B cell (primary cell): ENCODE measurements around the gene PNKD. TPM values are rescaled to one million over a fixed set of nuclear protein-coding genes. Genes with fewer than 3 reads are reported as not detected.

Experiments
- ATAC-seq: fragments of 200-7000 bp; cut with Tn5 transposase; one replicate; pipeline ENCODE4 v1.10.0; 2021; ENCODE audit warnings: low read depth, mild to moderate bottlenecking, moderate number of reproducible peaks, moderate library complexity
- CTCF ChIA-PET: fragments of 350-600 bp; sonication (Branson Sonifier 250); formaldehyde crosslinking; loops from one replicate; lab custom pipeline; 2021; ENCODE audit warnings: antibody characterized with exemption, inconsistent platforms; lab: Charles Lee
- POLR2A ChIA-PET: fragments of 350-600 bp; sonication (Branson Sonifier 250); formaldehyde crosslinking; loops from one replicate; lab custom pipeline; 2021; ENCODE audit warnings: antibody characterized with exemption; lab: Charles Lee
- DNase-seq: peaks from one replicate; pipeline ENCODE4 v3.0.0; 2013
- H2AFZ ChIP-seq: 2 replicates; pipeline ENCODE4 v1.6.1; 2012; ENCODE audit warnings: mild to moderate bottlenecking, low read depth, low read length; ENCODE audit not compliant: insufficient read depth, poor library complexity, severe bottlenecking
- H3K27ac ChIP-seq, 2 donors: 1 replicate in 1 of 2; 2 replicates in 1 of 2; pipeline ENCODE4 v1.5.1; 2012 to 2013; ENCODE audit warnings: low read length in 2 of 2, mild to moderate bottlenecking in 2 of 2, moderate library complexity in 1 of 2
- H3K27me3 ChIP-seq, 4 experiments: fragments of 200-600 bp in 1 of 4; sonication (generic) in 1 of 4; replicated peaks in 1 of 4; 1 replicate in 2 of 4; 2 replicates in 2 of 4; pipeline versions ENCODE4 v1.6.1 to v1.7.0; 2013 to 2016; ENCODE audit warnings: low read length in 3 of 4, mild to moderate bottlenecking in 2 of 4, mixed read lengths in 1 of 4, moderate library complexity in 1 of 4; ENCODE audit not compliant: insufficient read depth in 4 of 4, control insufficient read depth in 3 of 4; ENCODE audit errors: control extremely low read depth in 1 of 4
- H3K36me3 ChIP-seq, 2 experiments: replicated peaks in 1 of 2; 1 replicate in 1 of 2; 2 replicates in 1 of 2; pipeline versions ENCODE4 v1.6.1 to v1.7.1; 2013; ENCODE audit warnings: low read length in 1 of 2; ENCODE audit not compliant: insufficient read depth in 2 of 2, control insufficient read depth in 1 of 2; ENCODE audit errors: control extremely low read depth in 1 of 2, extremely low read depth in 1 of 2
- H3K4me1 ChIP-seq, 2 donors: fragments of 200-600 bp in 1 of 2; sonication (generic) in 1 of 2; 1 replicate in 1 of 2; 2 replicates in 1 of 2; pipeline versions ENCODE4 v1.5.1 to v1.6.1; 2013 to 2017; ENCODE audit warnings: low read length in 2 of 2; ENCODE audit not compliant: control insufficient read depth in 2 of 2, insufficient read depth in 2 of 2
- H3K4me2 ChIP-seq: replicated peaks from 2 replicates; pipeline ENCODE3; 2012; ENCODE audit warnings: mild to moderate bottlenecking, low read depth, low read length; ENCODE audit not compliant: poor library complexity, severe bottlenecking
- H3K4me3 ChIP-seq, 5 experiments: fragments of 200-600 bp in 1 of 5; sonication (generic) in 1 of 5; 1 replicate in 3 of 5; 2 replicates in 2 of 5; pipeline versions ENCODE4 v1.5.1 to v1.7.0; 2011 to 2016; ENCODE audit warnings: low read length in 4 of 5, mild to moderate bottlenecking in 4 of 5, low read depth in 2 of 5, control low read depth in 1 of 5, moderate library complexity in 1 of 5; ENCODE audit not compliant: insufficient read depth in 1 of 5; ENCODE audit errors: control extremely low read depth in 1 of 5, extremely low read depth in 1 of 5
- H3K79me2 ChIP-seq: fragments of 200-600 bp; sonication (generic); one replicate; pipeline ENCODE4 v1.6.0; 2016; ENCODE audit warnings: low read length; ENCODE audit not compliant: control insufficient read depth, insufficient read depth
- H3K9ac ChIP-seq: fragments of 200-600 bp; sonication (generic); 2 replicates; pipeline ENCODE4 v1.6.1; 2017; ENCODE audit warnings: mild to moderate bottlenecking, low read length, moderate library complexity
- H3K9me3 ChIP-seq, 3 donors: one replicate each; pipeline versions ENCODE4 v1.6.1 to v1.7.1; 2013; ENCODE audit warnings: low read length in 2 of 3; ENCODE audit not compliant: control insufficient read depth in 2 of 3, insufficient read depth in 1 of 3; ENCODE audit errors: control extremely low read depth in 1 of 3
- H4K20me1 ChIP-seq: 2 replicates; pipeline ENCODE4 v1.6.0; 2012; ENCODE audit warnings: mild to moderate bottlenecking, low read length; ENCODE audit not compliant: insufficient read depth, control insufficient read depth, poor library complexity, severe bottlenecking
- H3K27ac Mint-ChIP-seq: one replicate; pipeline ENCODE4 v1.8.0; 2021; ENCODE audit warnings: mixed read lengths
- H3K27me3 Mint-ChIP-seq: one replicate; pipeline ENCODE4 v1.8.0; 2021; ENCODE audit warnings: mixed read lengths
- H3K4me1 Mint-ChIP-seq: one replicate; pipeline ENCODE4 v1.8.0; 2021; ENCODE audit warnings: mixed read lengths
- H3K4me3 Mint-ChIP-seq: one replicate; pipeline ENCODE4 v1.8.0; 2021; ENCODE audit warnings: mixed read lengths
- H3K9me3 Mint-ChIP-seq: one replicate; pipeline ENCODE4 v1.8.0; 2022; ENCODE audit warnings: mixed read lengths; ENCODE audit not compliant: insufficient read depth
- EZH2 ChIP-seq: IDR thresholded peaks from 2 replicates; pipeline ENCODE4 v1.6.1; 2012; ENCODE audit warnings: borderline replicate concordance, low read depth, mild to moderate bottlenecking, moderate library complexity, low read length; ENCODE audit not compliant: insufficient read depth, poor library complexity, severe bottlenecking
- WGBS: methylation state at CpG from one replicate; pipeline ENCODE4 v1.1.5; 2013; ENCODE audit warnings: missing lambda C conversion rate; ENCODE audit not compliant: insufficient coverage; 5-methylcytosine and 5-hydroxymethylcytosine counted together
- intact Hi-C: fragments of 100-400 bp; cut with micrococcal nuclease; formaldehyde crosslinking; loops from one replicate; pipeline ENCODE4 v1.10.0; 2022
- polyA plus RNA-seq: library from polyadenylated mRNA; depleted of rRNA; stranded (reverse); fragments of >200 nt; gene quantifications from 2 replicates; pipeline ENCODE4 v1.2.3, GENCODE V29; 2012
- total RNA-seq, 2 donors: library from RNA; stranded (reverse); fragments of 120-200 nt in 1 of 2; gene quantifications; 1 replicate in 1 of 2; 2 replicates in 1 of 2; pipeline versions ENCODE4 v1.2.3 to v1.2.4, GENCODE V29; 2013 to 2022
- TF ChIP-seq, protein P1 (sequence below): fragments of 200-600 bp; IDR thresholded peaks from one replicate; pipeline ENCODE4 v1.8.0; 2022; ENCODE audit warnings: antibody characterized with exemption, mild to moderate bottlenecking

PNKD gene
- total and polyA plus RNA-seq, 2 donors (not counting 1 experiment from before 2014, with no cell fraction given), result 29.7 to 55.8 TPM

DNA sequence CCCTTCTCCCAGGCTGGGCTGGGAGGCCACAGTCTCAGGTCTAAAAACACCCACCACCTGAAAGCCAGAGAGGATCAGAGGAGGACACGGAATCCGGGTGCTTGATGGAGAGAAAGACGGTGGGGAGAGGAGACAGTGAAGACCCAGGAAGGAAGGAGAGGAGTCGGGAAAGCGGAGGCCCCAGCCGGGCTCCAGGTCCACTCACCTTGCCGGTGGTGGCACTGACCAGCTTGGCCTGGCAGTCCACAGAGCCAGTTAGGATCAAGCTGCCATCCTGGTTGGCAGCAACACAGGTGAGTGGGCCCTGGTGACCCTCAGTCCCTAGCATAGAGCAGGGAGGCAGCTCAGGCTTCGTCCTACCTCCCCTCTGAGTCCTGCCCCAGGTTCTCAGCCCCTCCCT is 4.7 kb upstream of the PNKD start:
- Histone ChIP-seq H3K4me1 (peaks cover 19 to 40% of the 10 kb centered on the region in 2 donors), H3K27ac (no peak overlapping the region), H3K27me3 (no peaks in the 10 kb centered on the region), H3K4me2 (no peak overlapping the region), H3K9me3 (no peaks in the 10 kb centered on the region), H2AFZ (no peak overlapping the region), H3K36me3 (peaks cover 0 to 51% of the 10 kb centered on the region in 2 experiments), H3K9ac (no peak overlapping the region), H4K20me1 (peaks cover 27% of the 10 kb centered on the region), H3K79me2 (peaks cover 45% of the 10 kb centered on the region), H3K4me3 (no peak overlapping the region)
- Mint-ChIP-seq H3K9me3 (no peaks in the 10 kb centered on the region), H3K27ac (no peak overlapping the region), H3K4me1 (peaks cover 50% of the 10 kb centered on the region), H3K27me3 (no peaks in the 10 kb centered on the region), H3K4me3 (no peak overlapping the region)
- intact Hi-C loops, result no loop called here
- POLR2A ChIA-PET, result no interaction called here
- 97% methylated on average over 7 of the region's 8 CpGs for WGBS
- DNase-seq (no peak), ATAC-seq (no peak)
- CTCF ChIA-PET, result no interaction called here
- no peak for TF ChIP-seq EZH2
- TF ChIP-seq, protein P1, sequence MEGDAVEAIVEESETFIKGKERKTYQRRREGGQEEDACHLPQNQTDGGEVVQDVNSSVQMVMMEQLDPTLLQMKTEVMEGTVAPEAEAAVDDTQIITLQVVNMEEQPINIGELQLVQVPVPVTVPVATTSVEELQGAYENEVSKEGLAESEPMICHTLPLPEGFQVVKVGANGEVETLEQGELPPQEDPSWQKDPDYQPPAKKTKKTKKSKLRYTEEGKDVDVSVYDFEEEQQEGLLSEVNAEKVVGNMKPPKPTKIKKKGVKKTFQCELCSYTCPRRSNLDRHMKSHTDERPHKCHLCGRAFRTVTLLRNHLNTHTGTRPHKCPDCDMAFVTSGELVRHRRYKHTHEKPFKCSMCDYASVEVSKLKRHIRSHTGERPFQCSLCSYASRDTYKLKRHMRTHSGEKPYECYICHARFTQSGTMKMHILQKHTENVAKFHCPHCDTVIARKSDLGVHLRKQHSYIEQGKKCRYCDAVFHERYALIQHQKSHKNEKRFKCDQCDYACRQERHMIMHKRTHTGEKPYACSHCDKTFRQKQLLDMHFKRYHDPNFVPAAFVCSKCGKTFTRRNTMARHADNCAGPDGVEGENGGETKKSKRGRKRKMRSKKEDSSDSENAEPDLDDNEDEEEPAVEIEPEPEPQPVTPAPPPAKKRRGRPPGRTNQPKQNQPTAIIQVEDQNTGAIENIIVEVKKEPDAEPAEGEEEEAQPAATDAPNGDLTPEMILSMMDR, result no peak

DNA sequence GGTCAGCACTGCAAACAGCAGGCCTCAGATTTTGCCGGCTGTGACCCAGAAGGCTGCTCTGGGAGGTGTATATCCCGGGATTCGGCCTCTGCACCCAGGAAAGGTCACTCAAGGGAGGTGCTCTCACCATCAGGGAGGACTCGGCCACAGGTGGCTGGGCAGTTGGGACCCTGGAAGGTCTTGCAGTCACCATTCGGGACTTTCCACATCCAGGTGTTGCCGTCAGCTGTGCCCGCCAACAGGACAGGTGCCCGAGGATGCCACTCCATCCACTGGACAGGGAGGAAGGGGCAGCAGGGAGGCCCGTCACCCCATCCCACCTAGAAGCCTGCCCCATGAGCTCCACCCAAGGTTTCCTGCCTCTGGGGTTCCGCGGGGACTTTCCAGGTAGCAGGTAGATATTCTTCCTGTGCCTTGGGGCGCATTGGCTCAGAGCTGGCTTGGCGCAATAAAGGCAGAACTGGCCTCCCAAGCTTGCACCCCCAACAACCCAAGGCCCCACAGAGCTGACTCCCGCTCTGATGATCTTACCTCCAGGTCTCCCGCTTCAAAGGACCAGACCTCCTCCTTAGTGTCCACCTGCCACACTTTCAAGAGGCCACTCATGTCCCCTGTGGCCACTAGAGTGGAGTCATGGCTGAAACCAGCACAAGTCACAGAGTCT is 3.9 kb upstream of the PNKD start:
- H3K4me3 ChIP-seq, result no peak overlapping the region
- peaks cover 54% of the 10 kb centered on the region for H3K79me2 ChIP-seq
- TF ChIP-seq, protein P1, result no peak
- no peak for TF ChIP-seq EZH2
- H3K4me1 Mint-ChIP-seq, result peaks cover 50% of the 10 kb centered on the region
- H3K27me3 Mint-ChIP-seq, result no peaks in the 10 kb centered on the region
- ATAC-seq (no peak), DNase-seq (no peak)
- H3K4me1 ChIP-seq, result peaks cover 21 to 40% of the 10 kb centered on the region in 2 donors
- ChIA-PET POLR2A (no interaction called here), CTCF (no interaction called here)
- no peak overlapping the region for H3K27ac Mint-ChIP-seq
- H3K4me2 ChIP-seq, result no peak overlapping the region
- no peak overlapping the region for H3K4me3 Mint-ChIP-seq
- H4K20me1 ChIP-seq, result peaks cover 34% of the 10 kb centered on the region
- 97% methylated on average over 15 of the region's 15 CpGs for WGBS
- peaks cover 0 to 51% of the 10 kb centered on the region in 2 experiments for H3K36me3 ChIP-seq
- intact Hi-C loops, result no loop called here
- H3K9me3 Mint-ChIP-seq, result no peaks in the 10 kb centered on the region
- no peak overlapping the region for H3K9ac ChIP-seq
- H2AFZ ChIP-seq, result no peak overlapping the region
- H3K27ac ChIP-seq, result no peak overlapping the region
- H3K27me3 ChIP-seq, result no peaks in the 10 kb centered on the region
- no peaks in the 10 kb centered on the region for H3K9me3 ChIP-seq
